GM13976 (cell line): ENCODE data around the gene SLIT1.

Experiments used
- DNase-seq: peaks from one replicate; pipeline ENCODE4 v3.0.0; 2012; ENCODE audit warnings: low spot score
- in situ Hi-C: fragments of 300-500 bp; cut with MboI; formaldehyde crosslinking; loops from one replicate; pipeline ENCODE4 v1.12.0; 2022; ENCODE audit warnings: low sequenced_read_pairs, mixed read lengths, inconsistent platforms; ENCODE audit not compliant: unreplicated experiment
- TF ChIP-seq, protein P1 (sequence below): IDR thresholded peaks from 2 replicates; pipeline ENCODE4 v1.5.1; 2012; ENCODE audit warnings: borderline replicate concordance, mild to moderate bottlenecking; ENCODE audit not compliant: insufficient read depth; ENCODE audit errors: extremely low read depth, missing control alignments, control extremely low read depth

SLIT1 gene

GRCh38 chr10:97195706-97196222 is 10.0 kb upstream of the SLIT1 start:
- DNase-seq: no peak
- in situ Hi-C loops: no loop called here
- TF ChIP-seq, protein P1, sequence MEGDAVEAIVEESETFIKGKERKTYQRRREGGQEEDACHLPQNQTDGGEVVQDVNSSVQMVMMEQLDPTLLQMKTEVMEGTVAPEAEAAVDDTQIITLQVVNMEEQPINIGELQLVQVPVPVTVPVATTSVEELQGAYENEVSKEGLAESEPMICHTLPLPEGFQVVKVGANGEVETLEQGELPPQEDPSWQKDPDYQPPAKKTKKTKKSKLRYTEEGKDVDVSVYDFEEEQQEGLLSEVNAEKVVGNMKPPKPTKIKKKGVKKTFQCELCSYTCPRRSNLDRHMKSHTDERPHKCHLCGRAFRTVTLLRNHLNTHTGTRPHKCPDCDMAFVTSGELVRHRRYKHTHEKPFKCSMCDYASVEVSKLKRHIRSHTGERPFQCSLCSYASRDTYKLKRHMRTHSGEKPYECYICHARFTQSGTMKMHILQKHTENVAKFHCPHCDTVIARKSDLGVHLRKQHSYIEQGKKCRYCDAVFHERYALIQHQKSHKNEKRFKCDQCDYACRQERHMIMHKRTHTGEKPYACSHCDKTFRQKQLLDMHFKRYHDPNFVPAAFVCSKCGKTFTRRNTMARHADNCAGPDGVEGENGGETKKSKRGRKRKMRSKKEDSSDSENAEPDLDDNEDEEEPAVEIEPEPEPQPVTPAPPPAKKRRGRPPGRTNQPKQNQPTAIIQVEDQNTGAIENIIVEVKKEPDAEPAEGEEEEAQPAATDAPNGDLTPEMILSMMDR: no peak

GRCh38 chr10:97192952-97193435 is 7.2 kb upstream of the SLIT1 start:
- in situ Hi-C loops: no loop called here
- no peak for DNase-seq
- TF ChIP-seq, protein P1: no peak

- TF ChIP-seq, protein P1: no peak
- DNase-seq: no peak
- in situ Hi-C loops: no loop called here
Observed at GRCh38 chr10:97190450-97190849, 4.7 kb upstream of the SLIT1 start.

DNA sequence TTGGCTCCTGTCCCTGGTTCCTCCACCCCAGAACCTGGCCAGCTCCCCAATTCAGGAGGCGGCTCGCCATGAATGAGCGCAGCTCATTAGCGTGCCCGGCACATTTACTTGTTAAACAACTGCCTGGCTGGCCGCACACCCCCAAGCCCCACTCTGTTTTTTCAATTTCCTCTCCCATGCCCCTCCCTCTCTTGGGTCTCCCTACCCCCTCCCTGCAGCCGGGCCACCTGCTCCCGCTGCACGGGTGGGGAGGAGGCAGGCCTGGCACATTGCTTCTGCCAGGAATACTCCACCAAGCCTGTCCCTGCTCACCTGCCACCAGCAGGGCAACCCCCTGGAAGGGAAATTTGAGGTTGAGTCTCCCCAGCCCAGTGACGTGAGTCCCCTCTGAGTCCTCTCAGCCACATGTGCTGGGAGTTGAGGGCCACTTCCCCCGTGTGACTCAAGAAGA is 2.5 kb upstream of the SLIT1 start:
- no peak for DNase-seq
- in situ Hi-C loops: no loop called here
- TF ChIP-seq, protein P1: no peak

DNA sequence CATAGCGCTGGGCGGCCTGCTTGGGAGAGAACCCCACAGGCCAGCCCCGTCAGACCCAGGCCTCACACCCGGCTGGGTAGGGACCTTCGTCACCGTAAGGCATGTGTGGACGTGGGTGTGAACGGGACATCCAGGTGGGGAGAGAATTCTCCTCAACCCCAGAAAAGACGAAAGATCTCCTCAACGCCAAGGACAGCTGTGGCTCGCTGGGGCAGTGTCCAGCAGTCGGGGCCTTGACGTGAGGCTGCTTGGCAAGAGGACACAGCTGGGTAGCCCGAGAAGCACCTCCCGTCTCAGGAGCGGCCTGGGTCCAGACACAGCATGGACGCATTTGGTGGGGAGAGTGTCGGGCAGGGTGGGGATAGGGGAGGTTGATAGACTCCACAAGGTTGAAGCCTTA is 1.2 kb upstream of the SLIT1 start:
- in situ Hi-C loops: no loop called here
- DNase-seq: no peak
- TF ChIP-seq, protein P1: no peak

DNA sequence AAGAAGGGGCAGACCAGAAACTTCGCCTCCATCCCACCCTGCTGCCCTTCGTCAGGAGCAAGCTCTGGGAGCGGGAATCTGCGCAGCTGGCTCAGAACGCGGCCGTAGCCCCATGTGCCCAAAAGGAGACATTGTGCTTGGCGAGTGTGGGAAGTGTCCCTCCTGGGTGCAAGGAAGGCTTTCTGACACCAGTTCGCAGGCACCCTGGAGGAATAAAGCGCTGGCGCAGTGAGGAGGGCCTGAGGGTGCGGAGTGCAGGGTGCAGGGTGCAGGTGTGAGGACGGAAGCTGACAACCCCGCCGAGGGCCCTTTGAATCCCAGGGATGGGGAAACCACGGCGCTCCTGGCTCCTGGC is 811 bp downstream of the SLIT1 start:
- in situ Hi-C loops: no loop called here
- TF ChIP-seq, protein P1: no peak
- DNase-seq: no peak
